OCI-LY1 (cell line): ENCODE measurements around the gene TTC27.

Experiments used
- H2AFZ ChIP-seq: fragments of 200-600 bp; sonication (generic), shearing (Covaris generic); 2 replicates; pipeline ENCODE4 v1.6.0; 2014; ENCODE audit warnings: antibody characterized with exemption, mild to moderate bottlenecking, low read length
- H3F3A ChIP-seq: fragments of 200-600 bp; sonication (generic), shearing (Covaris generic); 2 replicates; pipeline ENCODE4 v1.6.0; 2014; ENCODE audit warnings: mild to moderate bottlenecking, antibody characterized with exemption, low read length, moderate library complexity; ENCODE audit not compliant: insufficient read depth
- H3K27ac ChIP-seq: fragments of 200-600 bp; sonication (generic); 2 replicates; pipeline ENCODE4 v1.5.1; 2014; ENCODE audit warnings: low read length, mixed run types, mild to moderate bottlenecking, low read depth; ENCODE audit not compliant: poor library complexity, severe bottlenecking
- H3K27me3 ChIP-seq: fragments of 200-600 bp; sonication (generic); 2 replicates; pipeline ENCODE4 v1.6.0; 2014; ENCODE audit warnings: antibody characterized with exemption, mild to moderate bottlenecking, low read length, moderate library complexity; ENCODE audit not compliant: insufficient read depth
- H3K36me3 ChIP-seq: fragments of 200-600 bp; sonication (generic); 2 replicates; pipeline ENCODE4 v1.6.1; 2014; ENCODE audit warnings: mild to moderate bottlenecking, antibody characterized with exemption, low read length, moderate library complexity, mixed read lengths; ENCODE audit not compliant: insufficient read depth
- H3K4me1 ChIP-seq: fragments of 200-600 bp; sonication (generic); 2 replicates; pipeline ENCODE4 v1.5.1; 2014; ENCODE audit warnings: mild to moderate bottlenecking, low read length, moderate library complexity; ENCODE audit not compliant: insufficient read depth, severe bottlenecking
- H3K4me2 ChIP-seq: fragments of 200-600 bp; sonication (generic), shearing (Covaris generic); 2 replicates; pipeline ENCODE4 v1.6.1; 2014; ENCODE audit warnings: low read length
- H3K4me3 ChIP-seq: fragments of 200-600 bp; sonication (generic); 2 replicates; pipeline ENCODE4 v1.5.1; 2014; ENCODE audit warnings: low read length, low read depth, mild to moderate bottlenecking, mixed read lengths; ENCODE audit not compliant: poor library complexity, severe bottlenecking
- H3K79me2 ChIP-seq: fragments of 200-600 bp; shearing (Covaris generic); 2 replicates; pipeline ENCODE4 v1.6.1; 2016; ENCODE audit warnings: mixed run types, low read length, mixed read lengths; ENCODE audit not compliant: insufficient read depth
- H3K9ac ChIP-seq: fragments of 200-600 bp; sonication (generic), shearing (Covaris generic); 2 replicates; pipeline ENCODE4 v1.6.1; 2014; ENCODE audit warnings: mild to moderate bottlenecking, low read length, mixed read lengths
- H3K9me2 ChIP-seq: fragments of 200-600 bp; sonication (generic), shearing (Covaris generic); 2 replicates; pipeline ENCODE4 v1.6.1; 2014; ENCODE audit warnings: low read depth, mild to moderate bottlenecking, low read length, mixed read lengths
- H3K9me3 ChIP-seq: fragments of 200-600 bp; shearing (Covaris generic); 2 replicates; pipeline ENCODE4 v1.6.1; 2014; ENCODE audit warnings: low read length, mixed read lengths
- H4K20me1 ChIP-seq: fragments of 200-600 bp; sonication (generic), shearing (Covaris generic); 2 replicates; pipeline ENCODE4 v1.6.0; 2016; ENCODE audit warnings: mild to moderate bottlenecking, low read length; ENCODE audit not compliant: insufficient read depth
- EZH2 ChIP-seq: fragments of 200-600 bp; sonication (generic), shearing (Covaris generic); IDR thresholded peaks from 2 replicates; pipeline ENCODE4 v1.8.0; 2017; ENCODE audit warnings: borderline replicate concordance, mixed run types, mild to moderate bottlenecking, antibody characterized with exemption, low read length, moderate library complexity, mixed read lengths
- TF ChIP-seq, protein P1 (sequence below): fragments of 200-600 bp; sonication (generic), shearing (Covaris generic); IDR thresholded peaks from 2 replicates; pipeline ENCODE4 v1.5.1; 2017; ENCODE audit warnings: mild to moderate bottlenecking, antibody characterized with exemption, low read length, moderate library complexity, mixed read lengths

Gene TTC27

DNA sequence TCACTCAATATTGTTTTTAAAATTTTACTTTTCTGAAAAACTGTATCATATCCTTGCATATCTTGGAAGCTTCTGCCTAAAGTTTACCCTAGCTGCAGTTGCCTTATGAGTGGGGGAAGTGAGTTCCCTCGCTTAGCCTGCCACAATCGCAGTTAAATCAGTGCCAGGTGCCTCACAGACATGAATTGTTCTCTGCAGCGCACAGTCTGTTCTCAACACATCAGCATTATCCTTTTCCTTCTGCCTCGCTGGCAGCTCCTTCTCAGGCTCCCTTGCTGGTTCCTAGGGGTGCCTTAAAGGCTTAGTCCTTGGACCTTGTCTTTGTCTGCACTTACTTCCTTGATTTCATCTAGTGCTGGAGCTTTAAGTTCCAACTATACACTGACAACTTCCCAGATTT, 132.8 kb downstream of the TTC27 start:
- Histone ChIP-seq H4K20me1 (no peaks in the 10 kb centered on the region), H3K36me3 (peaks cover 29% of the 10 kb centered on the region), H3F3A (no peaks in the 10 kb centered on the region), H3K9me2 (no peaks in the 10 kb centered on the region), H3K4me3 (no peak overlapping the region), H3K4me2 (no peak overlapping the region), H3K9me3 (no peaks in the 10 kb centered on the region), H3K27me3 (no peaks in the 10 kb centered on the region), H2AFZ (no peak overlapping the region), H3K79me2 (no peaks in the 10 kb centered on the region), H3K9ac (no peak overlapping the region), H3K27ac (no peak overlapping the region), H3K4me1 (no peaks in the 10 kb centered on the region)
- TF ChIP-seq, protein P1, sequence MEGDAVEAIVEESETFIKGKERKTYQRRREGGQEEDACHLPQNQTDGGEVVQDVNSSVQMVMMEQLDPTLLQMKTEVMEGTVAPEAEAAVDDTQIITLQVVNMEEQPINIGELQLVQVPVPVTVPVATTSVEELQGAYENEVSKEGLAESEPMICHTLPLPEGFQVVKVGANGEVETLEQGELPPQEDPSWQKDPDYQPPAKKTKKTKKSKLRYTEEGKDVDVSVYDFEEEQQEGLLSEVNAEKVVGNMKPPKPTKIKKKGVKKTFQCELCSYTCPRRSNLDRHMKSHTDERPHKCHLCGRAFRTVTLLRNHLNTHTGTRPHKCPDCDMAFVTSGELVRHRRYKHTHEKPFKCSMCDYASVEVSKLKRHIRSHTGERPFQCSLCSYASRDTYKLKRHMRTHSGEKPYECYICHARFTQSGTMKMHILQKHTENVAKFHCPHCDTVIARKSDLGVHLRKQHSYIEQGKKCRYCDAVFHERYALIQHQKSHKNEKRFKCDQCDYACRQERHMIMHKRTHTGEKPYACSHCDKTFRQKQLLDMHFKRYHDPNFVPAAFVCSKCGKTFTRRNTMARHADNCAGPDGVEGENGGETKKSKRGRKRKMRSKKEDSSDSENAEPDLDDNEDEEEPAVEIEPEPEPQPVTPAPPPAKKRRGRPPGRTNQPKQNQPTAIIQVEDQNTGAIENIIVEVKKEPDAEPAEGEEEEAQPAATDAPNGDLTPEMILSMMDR: no peak
- no peak for TF ChIP-seq EZH2

DNA sequence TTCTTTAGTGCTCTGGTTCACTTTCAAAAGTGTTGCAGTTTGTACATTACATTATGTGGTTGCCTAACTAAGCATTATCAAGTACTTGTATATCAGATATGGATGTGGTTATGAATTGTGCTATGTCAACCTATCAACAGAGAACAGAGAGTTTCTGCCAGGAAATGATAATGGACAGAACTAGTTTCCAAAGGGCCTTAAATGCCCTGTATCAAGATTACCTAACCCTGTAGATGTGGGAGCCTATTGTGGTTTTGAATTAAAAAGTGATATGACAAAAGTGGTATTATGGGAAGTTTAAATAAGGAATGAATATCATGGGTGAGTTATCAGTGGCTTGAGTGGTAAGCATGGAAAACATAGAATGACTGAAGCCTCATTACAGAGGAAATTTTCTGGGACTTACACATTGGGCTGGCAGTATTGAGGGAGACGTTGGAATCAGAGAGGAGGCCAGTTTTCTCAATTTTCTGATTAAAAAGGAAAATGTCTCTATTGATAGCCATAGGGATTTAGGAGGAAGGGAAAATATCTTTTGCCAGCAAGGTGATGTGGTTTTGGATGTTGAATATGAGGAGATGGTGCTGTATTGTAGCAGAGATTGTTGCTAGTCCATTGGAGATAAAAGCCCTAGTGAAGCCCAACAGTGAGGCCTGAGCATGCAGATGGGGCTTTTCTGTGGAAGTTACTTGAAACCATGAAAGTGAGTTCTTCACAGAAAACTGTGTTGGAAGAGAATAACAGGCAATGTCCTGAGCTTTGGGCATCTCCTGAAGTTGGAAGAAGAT, 140.7 kb downstream of the TTC27 start:
- Histone ChIP-seq H3K4me2 (no peak overlapping the region), H3K9me3 (no peaks in the 10 kb centered on the region), H3K4me1 (peaks cover 10% of the 10 kb centered on the region), H3K9me2 (no peaks in the 10 kb centered on the region), H3K4me3 (no peak overlapping the region), H3K36me3 (no peaks in the 10 kb centered on the region), H4K20me1 (no peaks in the 10 kb centered on the region), H3K27me3 (no peaks in the 10 kb centered on the region), H3F3A (no peaks in the 10 kb centered on the region; the same call in 1 of the 2 replicates), H2AFZ (no peak overlapping the region), H3K27ac (no peak overlapping the region), H3K9ac (no peak overlapping the region), H3K79me2 (no peaks in the 10 kb centered on the region)
- TF ChIP-seq EZH2: no peak
- TF ChIP-seq, protein P1: no peak

DNA sequence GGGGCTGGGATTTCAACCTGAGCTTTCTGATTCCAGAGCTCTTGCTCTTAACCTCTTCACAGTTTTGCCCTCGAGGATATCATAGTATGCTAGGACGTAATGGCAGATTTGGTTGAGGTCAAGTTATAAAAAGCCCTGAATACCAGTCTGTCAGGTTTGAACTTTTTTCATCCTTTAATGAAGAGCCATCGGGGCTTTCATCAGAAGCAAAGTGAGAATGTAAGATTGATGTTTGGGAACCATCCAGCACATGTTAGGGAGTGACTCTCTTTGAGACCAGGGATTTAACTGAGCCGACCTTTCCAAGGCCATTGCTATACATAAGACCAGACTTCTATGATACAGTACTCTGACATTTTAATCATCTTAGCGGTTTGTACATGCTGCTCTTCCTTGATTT, 142.5 kb downstream of the TTC27 start:
- Histone ChIP-seq H3K9me3 (no peaks in the 10 kb centered on the region), H3K27me3 (no peaks in the 10 kb centered on the region), H3K36me3 (no peaks in the 10 kb centered on the region), H3F3A (no peaks in the 10 kb centered on the region; the same call in 1 of the 2 replicates), H3K27ac (no peak overlapping the region), H3K4me2 (no peak overlapping the region), H4K20me1 (no peaks in the 10 kb centered on the region), H3K9ac (no peak overlapping the region), H3K79me2 (no peaks in the 10 kb centered on the region), H3K4me3 (no peak overlapping the region), H2AFZ (no peak overlapping the region), H3K4me1 (peaks cover 14% of the 10 kb centered on the region), H3K9me2 (no peaks in the 10 kb centered on the region)
- TF ChIP-seq EZH2: no peak
- TF ChIP-seq, protein P1: no peak
